HepG2 (cell line): Measurements from ENCODE around the gene ACTN4. TPM values are rescaled to one million over a fixed set of nuclear protein-coding genes. Genes with fewer than 3 reads are reported as not detected.

ENCODE experiments used
- ASH2L ChIP-seq: fragments of 300-600, 200-600 bp; sonication (generic); IDR thresholded peaks from 2 replicates; pipeline ENCODE4 v1.7.0; 2017; ENCODE audit warnings: low read depth, mild to moderate bottlenecking, moderate library complexity, mixed read lengths, low read length; ENCODE audit not compliant: insufficient read length
- ATF7 ChIP-seq, 2 experiments: fragments of 450-650 bp in 1 of 2; sonication (generic) in 1 of 2; formaldehyde crosslinking in 1 of 2; IDR thresholded peaks; 2 replicates each; pipeline versions ENCODE4 v1.4.0 to v1.6.1; 2016 to 2020; ENCODE audit warnings: antibody characterized with exemption in 1 of 2, mild to moderate bottlenecking in 1 of 2, missing genetic modification reagents in 1 of 2
- CREB1 ChIP-seq, 2 experiments: fragments of 450-650 bp in 1 of 2; IDR thresholded peaks; 2 replicates each; pipeline ENCODE4 v1.6.1; 2016 to 2017; ENCODE audit warnings: control low read depth in 1 of 2, mild to moderate bottlenecking in 1 of 2, missing compliant biosample characterization in 1 of 2, missing genetic modification characterization in 1 of 2
- HNRNPLL ChIP-seq: fragments of 200-400 bp; formaldehyde crosslinking; IDR thresholded peaks from 2 replicates; pipeline ENCODE4 v1.6.1; 2017; ENCODE audit warnings: mild to moderate bottlenecking, low read depth, low read length; ENCODE audit not compliant: poor library complexity, severe bottlenecking
- JUN ChIP-seq: sonication (generic); formaldehyde crosslinking; IDR thresholded peaks from 2 replicates; pipeline ENCODE4 v1.4.0; 2020; ENCODE audit warnings: mild to moderate bottlenecking, missing genetic modification reagents
- NR2F6 ChIP-seq, 2 experiments: IDR thresholded peaks; 2 replicates each; pipeline ENCODE4 v1.6.1; 2016; ENCODE audit warnings: antibody characterized with exemption in 1 of 2, mild to moderate bottlenecking in 1 of 2
- SAP130 ChIP-seq: IDR thresholded peaks from 2 replicates; pipeline ENCODE4 v1.6.1; 2016; ENCODE audit warnings: low read depth
- XBP1 ChIP-seq: sonication (generic); formaldehyde crosslinking; IDR thresholded peaks from 2 replicates; pipeline ENCODE4 v1.5.0; 2020; ENCODE audit warnings: missing genetic modification reagents
- ZNF180 ChIP-seq: sonication (generic); formaldehyde crosslinking; IDR thresholded peaks from 2 replicates; pipeline ENCODE4 v1.4.0; 2020; ENCODE audit warnings: low read depth, missing genetic modification reagents, borderline replicate concordance
- ZNF24 ChIP-seq: fragments of 450-650 bp; IDR thresholded peaks from 2 replicates; pipeline ENCODE4 v1.6.1; 2017; ENCODE audit warnings: antibody characterized with exemption, mild to moderate bottlenecking
- ZNF251 ChIP-seq: sonication (generic); formaldehyde crosslinking; IDR thresholded peaks from 2 replicates; pipeline ENCODE4 v1.9.0; 2021; ENCODE audit warnings: mild to moderate bottlenecking, missing genetic modification reagents
- ZNF614 ChIP-seq: IDR thresholded peaks from 2 replicates; pipeline ENCODE4 v1.6.1; 2018; ENCODE audit warnings: missing biosample characterization, missing genetic modification reagents, inconsistent platforms, borderline replicate concordance
- ZNF674 ChIP-seq: sonication (generic); formaldehyde crosslinking; IDR thresholded peaks from 2 replicates; pipeline ENCODE4 v1.5.0; 2020; ENCODE audit warnings: low read depth, mild to moderate bottlenecking, missing genetic modification reagents
- polyA plus RNA-seq, 8 experiments: library from polyadenylated mRNA; depleted of rRNA in 3 of 8; stranded (reverse) in 7 of 8; unstranded in 1 of 8; fragments of >200 nt; fragmentation: Illumina TruSeq in 4 of 8; extraction: Trizol in 4 of 8; gene quantifications; 2 replicates each; pipeline versions ENCODE4 v1.2.1 to v1.2.3, GENCODE V29; 2011 to 2016; ENCODE audit warnings: low read depth in 4 of 8, missing spikeins in 1 of 8, mixed read lengths in 1 of 8; ENCODE audit not compliant: insufficient read depth in 1 of 8
- total RNA-seq, 5 experiments: library from RNA; depleted of rRNA; stranded (reverse); fragments of >200 nt; fragmentation: Illumina TruSeq; extraction: Trizol; gene quantifications; 2 replicates each; pipeline ENCODE4 v1.2.3, GENCODE V29; 2016; ENCODE audit warnings: low read depth in 1 of 5
- TF ChIP-seq, protein P1 (sequence below): sonication (generic); formaldehyde crosslinking; IDR thresholded peaks from one replicate; pipeline ENCODE4 v1.5.1; 2020; ENCODE audit warnings: mild to moderate bottlenecking, missing genetic modification reagents; ENCODE audit errors: not compliant biosample characterization
- TF ChIP-seq, protein P2 (sequence below): sonication (generic); formaldehyde crosslinking; IDR thresholded peaks from 2 replicates; pipeline ENCODE4 v1.4.0; 2020; ENCODE audit warnings: mild to moderate bottlenecking, missing genetic modification reagents

ACTN4 gene
- total and polyA plus RNA-seq, 2 of the 13 experiments (the other 11 are each of a cell fraction or from before 2014, with no cell fraction given) = 171 to 192 TPM

DNA sequence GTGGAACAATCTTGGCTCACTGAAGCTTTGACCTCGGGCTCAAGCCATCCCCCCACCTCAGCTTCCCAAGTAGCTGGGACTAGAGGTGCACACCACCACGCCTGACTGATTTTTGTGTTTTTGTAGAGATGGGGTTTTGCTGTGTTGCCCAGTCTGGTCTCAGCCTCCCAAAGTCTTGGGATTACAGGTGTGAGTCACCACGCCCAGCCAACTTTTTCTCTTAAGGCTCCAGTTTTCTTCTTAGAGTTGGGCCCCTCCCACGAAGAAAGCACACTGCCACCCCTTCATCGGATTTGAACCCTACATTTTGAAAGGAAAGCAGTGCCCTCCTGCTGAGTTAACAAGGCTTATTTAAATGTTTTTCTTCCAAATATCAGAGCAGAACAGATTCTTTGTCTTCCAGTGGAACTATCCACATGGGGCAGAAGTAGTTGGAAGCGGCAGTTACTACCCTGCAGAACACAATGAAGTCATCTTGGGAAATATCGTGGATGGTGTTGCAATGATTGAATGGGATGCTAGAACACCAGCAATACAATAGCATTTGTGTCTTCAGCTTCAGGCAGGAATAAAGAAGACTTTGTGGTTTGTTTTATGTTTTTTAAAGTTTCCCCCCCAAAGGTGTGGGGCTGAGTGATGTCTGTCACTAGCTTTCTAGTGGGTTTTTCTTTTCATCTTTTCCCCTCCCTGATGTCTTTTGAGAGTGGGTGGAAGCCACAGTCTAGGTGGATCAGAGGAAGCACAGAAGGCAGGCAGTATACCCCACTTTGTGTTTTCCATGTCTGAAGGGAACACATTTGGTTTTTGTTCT is 8.9 kb downstream of the ACTN4 start (continued):
- TF ChIP-seq, protein P1, sequence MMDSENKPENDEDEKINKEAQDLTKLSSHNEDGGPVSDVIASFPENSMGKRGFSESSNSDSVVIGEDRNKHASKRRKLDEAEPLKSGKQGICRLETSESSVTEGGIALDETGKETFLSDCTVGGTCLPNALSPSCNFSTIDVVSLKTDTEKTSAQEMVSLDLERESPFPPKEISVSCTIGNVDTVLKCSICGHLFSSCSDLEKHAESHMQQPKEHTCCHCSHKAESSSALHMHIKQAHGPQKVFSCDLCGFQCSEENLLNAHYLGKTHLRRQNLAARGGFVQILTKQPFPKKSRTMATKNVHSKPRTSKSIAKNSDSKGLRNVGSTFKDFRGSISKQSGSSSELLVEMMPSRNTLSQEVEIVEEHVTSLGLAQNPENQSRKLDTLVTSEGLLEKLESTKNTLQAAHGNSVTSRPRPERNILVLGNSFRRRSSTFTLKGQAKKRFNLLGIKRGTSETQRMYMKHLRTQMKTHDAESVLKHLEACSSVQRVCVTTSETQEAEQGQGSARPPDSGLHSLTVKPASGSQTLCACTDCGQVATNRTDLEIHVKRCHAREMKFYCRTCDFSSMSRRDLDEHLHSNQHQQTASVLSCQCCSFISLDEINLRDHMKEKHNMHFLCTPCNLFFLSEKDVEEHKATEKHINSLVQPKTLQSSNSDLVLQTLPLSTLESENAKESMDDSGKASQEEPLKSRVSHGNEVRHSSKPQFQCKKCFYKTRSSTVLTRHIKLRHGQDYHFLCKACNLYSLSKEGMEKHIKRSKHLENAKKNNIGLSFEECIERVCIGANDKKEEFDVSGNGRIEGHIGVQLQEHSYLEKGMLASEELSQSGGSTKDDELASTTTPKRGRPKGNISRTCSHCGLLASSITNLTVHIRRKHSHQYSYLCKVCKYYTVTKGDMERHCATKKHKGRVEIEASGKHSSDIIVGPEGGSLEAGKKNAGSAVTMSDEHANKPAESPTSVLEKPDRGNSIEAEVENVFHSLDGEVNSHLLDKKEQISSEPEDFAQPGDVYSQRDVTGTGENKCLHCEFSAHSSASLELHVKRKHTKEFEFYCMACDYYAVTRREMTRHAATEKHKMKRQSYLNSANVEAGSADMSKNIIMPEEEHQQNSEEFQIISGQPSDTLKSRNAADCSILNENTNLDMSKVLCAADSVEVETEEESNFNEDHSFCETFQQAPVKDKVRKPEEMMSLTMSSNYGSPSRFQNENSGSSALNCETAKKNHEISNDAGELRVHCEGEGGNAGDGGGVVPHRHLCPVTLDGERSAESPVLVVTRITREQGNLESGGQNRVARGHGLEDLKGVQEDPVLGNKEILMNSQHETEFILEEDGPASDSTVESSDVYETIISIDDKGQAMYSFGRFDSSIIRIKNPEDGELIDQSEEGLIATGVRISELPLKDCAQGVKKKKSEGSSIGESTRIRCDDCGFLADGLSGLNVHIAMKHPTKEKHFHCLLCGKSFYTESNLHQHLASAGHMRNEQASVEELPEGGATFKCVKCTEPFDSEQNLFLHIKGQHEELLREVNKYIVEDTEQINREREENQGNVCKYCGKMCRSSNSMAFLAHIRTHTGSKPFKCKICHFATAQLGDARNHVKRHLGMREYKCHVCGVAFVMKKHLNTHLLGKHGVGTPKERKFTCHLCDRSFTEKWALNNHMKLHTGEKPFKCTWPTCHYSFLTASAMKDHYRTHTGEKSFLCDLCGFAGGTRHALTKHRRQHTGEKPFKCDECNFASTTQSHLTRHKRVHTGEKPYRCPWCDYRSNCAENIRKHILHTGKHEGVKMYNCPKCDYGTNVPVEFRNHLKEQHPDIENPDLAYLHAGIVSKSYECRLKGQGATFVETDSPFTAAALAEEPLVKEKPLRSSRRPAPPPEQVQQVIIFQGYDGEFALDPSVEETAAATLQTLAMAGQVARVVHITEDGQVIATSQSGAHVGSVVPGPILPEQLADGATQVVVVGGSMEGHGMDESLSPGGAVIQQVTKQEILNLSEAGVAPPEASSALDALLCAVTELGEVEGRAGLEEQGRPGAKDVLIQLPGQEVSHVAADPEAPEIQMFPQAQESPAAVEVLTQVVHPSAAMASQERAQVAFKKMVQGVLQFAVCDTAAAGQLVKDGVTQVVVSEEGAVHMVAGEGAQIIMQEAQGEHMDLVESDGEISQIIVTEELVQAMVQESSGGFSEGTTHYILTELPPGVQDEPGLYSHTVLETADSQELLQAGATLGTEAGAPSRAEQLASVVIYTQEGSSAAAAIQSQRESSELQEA (CRISPR knock-in tag) = no peak
- TF ChIP-seq HNRNPLL (no peak), ASH2L (peak; percentile 21), ATF7 (IDR thresholded peaks at IDR 0.05) (peak; percentile 52), ATF7 (CRISPR knock-in tag; IDR thresholded peaks at IDR 0.05) (no peak), ZNF251 (CRISPR knock-in tag) (no peak), XBP1 (CRISPR knock-in tag) (no peak), SAP130 (CRISPR knock-in tag) (peak; percentile 45; the same call in 1 of the 2 replicates), ZNF614 (CRISPR knock-in tag) (no peak), JUN (CRISPR knock-in tag) (no peak), ZNF24 (no peak), ZNF674 (CRISPR knock-in tag) (no peak), NR2F6 (IDR thresholded peaks at IDR 0.05) (0 out of 2 replicates have a peak, but pooled peaks have one; percentile 26), NR2F6 (CRISPR knock-in tag; IDR thresholded peaks at IDR 0.05) (no peak), ZNF180 (CRISPR knock-in tag) (no peak), CREB1 (IDR thresholded peaks at IDR 0.05) (no peak), CREB1 (CRISPR knock-in tag; IDR thresholded peaks at IDR 0.05) (peak; percentile 31; the same call in 1 of the 2 replicates)
- TF ChIP-seq, protein P2, sequence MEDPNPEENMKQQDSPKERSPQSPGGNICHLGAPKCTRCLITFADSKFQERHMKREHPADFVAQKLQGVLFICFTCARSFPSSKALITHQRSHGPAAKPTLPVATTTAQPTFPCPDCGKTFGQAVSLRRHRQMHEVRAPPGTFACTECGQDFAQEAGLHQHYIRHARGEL (CRISPR knock-in tag) = no peak
